ENCODE measurements around the gene CDC42SE2. TPM values are rescaled to one million over a fixed set of nuclear protein-coding genes. Genes with fewer than 3 reads are reported as not detected.

The CDC42SE2 gene
- total RNA-seq, 2 donors from 2014 or later = 51.0 to 63.5 TPM

DNA sequence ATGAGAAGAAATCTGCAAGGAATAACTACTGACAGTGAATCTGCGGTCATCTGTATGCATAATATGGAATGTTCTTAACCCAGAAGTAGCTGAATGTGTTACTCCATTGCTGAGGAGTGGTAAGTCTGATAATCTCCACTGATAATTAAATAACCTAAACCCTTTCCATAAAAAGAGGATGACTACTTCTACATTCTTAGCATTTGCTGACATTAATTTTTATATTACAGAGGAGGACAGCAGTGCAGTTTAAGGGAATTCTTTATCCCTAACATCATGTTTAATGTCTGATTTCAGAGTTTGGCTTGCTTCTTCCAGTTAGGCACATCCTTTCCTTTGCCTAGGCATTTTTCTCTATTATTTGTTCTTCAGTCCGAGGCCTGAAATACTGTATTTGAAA, 52.2 kb downstream of the CDC42SE2 start:
- no peak overlapping the region for H3K4me3 ChIP-seq
- TF ChIP-seq, protein P1, sequence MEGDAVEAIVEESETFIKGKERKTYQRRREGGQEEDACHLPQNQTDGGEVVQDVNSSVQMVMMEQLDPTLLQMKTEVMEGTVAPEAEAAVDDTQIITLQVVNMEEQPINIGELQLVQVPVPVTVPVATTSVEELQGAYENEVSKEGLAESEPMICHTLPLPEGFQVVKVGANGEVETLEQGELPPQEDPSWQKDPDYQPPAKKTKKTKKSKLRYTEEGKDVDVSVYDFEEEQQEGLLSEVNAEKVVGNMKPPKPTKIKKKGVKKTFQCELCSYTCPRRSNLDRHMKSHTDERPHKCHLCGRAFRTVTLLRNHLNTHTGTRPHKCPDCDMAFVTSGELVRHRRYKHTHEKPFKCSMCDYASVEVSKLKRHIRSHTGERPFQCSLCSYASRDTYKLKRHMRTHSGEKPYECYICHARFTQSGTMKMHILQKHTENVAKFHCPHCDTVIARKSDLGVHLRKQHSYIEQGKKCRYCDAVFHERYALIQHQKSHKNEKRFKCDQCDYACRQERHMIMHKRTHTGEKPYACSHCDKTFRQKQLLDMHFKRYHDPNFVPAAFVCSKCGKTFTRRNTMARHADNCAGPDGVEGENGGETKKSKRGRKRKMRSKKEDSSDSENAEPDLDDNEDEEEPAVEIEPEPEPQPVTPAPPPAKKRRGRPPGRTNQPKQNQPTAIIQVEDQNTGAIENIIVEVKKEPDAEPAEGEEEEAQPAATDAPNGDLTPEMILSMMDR (IDR thresholded peaks at IDR 0.05) = no peak
- TF ChIP-seq POLR2A (IDR thresholded peaks at IDR 0.05) (no peak), POLR2AphosphoS5 (IDR thresholded peaks at IDR 0.05) (no peak)
- H3K27me3 ChIP-seq (replicated peaks; ENCODE audit: insufficient read depth) = no peaks in the 10 kb centered on the region
- H3K9me3 ChIP-seq = no peaks in the 10 kb centered on the region
- no peaks in the 10 kb centered on the region for H3K4me1 ChIP-seq (replicated peaks)
- H3K27ac ChIP-seq = no peak overlapping the region
- H3K36me3 ChIP-seq = no peaks in the 10 kb centered on the region
- 93% methylated on average over 2 of the region's 2 CpGs for WGBS
- intact Hi-C loops (cut with DNase I) = no loop called here
- DNase-seq (ENCODE audit: low spot score) = no peak

DNA sequence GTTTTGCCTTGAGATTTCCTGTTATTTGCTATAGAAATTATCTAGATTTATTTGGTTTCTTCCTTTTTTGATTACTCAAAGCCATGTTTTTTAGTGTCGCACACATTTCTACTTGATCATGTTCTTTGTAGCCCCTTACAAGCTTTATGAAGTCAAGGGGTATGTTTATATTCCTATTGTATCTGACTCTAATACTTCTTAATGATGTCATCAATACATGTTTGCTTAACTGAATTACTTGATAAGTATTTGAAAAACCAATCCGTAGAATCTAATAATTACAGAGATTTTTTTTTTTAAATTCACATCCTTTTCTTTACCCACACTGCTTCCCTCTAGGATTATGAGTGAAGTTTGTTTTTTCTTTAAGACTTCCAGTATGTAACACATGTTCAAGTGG, 53.0 kb downstream of the CDC42SE2 start:
- DNase-seq (ENCODE audit: low spot score) = no peak
- Histone ChIP-seq H3K36me3 (no peaks in the 10 kb centered on the region), H3K27me3 (replicated peaks; ENCODE audit: insufficient read depth) (no peaks in the 10 kb centered on the region), H3K4me1 (replicated peaks) (no peaks in the 10 kb centered on the region), H3K27ac (no peak overlapping the region), H3K4me3 (no peak overlapping the region), H3K9me3 (no peaks in the 10 kb centered on the region)
- 91% methylated on average over 2 of the region's 2 CpGs for WGBS
- no peak for TF ChIP-seq POLR2A (IDR thresholded peaks at IDR 0.05)
- TF ChIP-seq, protein P1 (IDR thresholded peaks at IDR 0.05) = no peak
- TF ChIP-seq POLR2AphosphoS5 (IDR thresholded peaks at IDR 0.05) = no peak
- intact Hi-C loops (cut with DNase I) = no loop called here

DNA sequence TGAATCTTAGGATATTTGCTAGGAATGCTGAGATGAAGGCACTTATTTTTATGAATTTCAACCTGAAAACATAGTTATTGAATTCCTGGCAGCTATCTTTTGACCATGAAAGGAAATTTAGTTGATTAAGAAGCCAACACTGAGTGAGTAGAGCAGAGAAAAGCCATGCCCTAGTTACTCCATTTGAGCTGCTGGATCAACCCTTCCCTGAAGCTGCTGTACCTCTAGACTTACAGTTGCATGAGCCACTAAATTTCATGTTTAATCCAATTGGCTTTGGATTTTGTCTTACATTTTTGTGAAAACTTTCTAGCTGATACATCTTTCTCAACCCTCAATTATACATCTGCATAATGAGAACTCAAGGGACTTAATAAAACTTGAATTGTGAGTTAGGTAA, 54.6 kb downstream of the CDC42SE2 start:
- intact Hi-C loops (cut with DNase I) = no loop called here
- DNase-seq (ENCODE audit: low spot score) = no peak
- Histone ChIP-seq H3K9me3 (no peaks in the 10 kb centered on the region), H3K27me3 (replicated peaks; ENCODE audit: insufficient read depth) (no peaks in the 10 kb centered on the region), H3K36me3 (no peaks in the 10 kb centered on the region), H3K4me3 (no peak overlapping the region), H3K4me1 (replicated peaks) (no peaks in the 10 kb centered on the region), H3K27ac (no peak overlapping the region)
- TF ChIP-seq POLR2A (IDR thresholded peaks at IDR 0.05) (no peak), POLR2AphosphoS5 (IDR thresholded peaks at IDR 0.05) (no peak)
- TF ChIP-seq, protein P1 (IDR thresholded peaks at IDR 0.05) = no peak

DNA sequence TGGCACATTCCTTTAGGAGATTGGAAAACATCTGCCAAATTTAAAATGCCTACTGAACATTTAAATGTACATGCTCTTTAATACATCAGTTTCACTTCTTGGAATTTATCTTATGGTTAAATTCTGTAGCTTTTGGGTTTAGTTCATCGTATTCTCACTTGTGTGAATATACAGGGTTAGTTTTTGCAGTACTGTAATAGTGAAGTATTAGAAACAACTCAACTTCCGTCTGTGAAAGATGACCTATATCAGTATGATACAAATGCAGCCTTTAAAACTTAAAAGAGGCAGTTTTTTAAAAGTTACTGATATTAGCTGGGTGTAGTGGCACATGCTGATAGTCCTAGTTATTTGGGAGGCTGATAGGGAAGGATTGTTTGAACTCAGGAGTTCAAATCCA, 57.2 kb downstream of the CDC42SE2 start:
- Histone ChIP-seq H3K36me3 (no peaks in the 10 kb centered on the region), H3K4me3 (no peak overlapping the region), H3K4me1 (replicated peaks) (no peaks in the 10 kb centered on the region), H3K27ac (no peak overlapping the region), H3K27me3 (replicated peaks; ENCODE audit: insufficient read depth) (no peaks in the 10 kb centered on the region), H3K9me3 (no peaks in the 10 kb centered on the region)
- intact Hi-C loops (cut with DNase I) = no loop called here
- 50% methylated on average over 2 of the region's 2 CpGs for WGBS
- no peak for TF ChIP-seq POLR2AphosphoS5 (IDR thresholded peaks at IDR 0.05)
- TF ChIP-seq, protein P1 (IDR thresholded peaks at IDR 0.05) = no peak
- TF ChIP-seq POLR2A (IDR thresholded peaks at IDR 0.05) = no peak
- DNase-seq (ENCODE audit: low spot score) = no peak

DNA sequence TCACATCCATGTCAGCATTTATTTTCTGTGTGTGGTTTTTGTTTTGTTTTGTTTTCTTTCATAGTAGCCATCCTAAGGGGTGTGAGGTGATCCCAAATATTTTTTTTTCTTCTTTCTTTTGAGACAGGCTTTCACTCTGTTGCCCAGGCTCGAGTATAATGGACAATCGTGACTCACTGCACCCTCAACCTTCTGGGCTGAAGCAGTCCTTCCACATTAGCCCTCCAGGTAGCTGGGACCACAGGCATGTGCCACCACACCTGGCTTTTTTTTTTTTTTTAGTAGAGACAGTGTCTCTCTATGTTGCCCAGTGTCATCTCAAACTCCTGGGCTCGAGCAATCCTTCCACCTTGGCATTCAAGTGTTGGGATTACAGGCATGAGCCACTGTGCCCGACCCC, 59.1 kb downstream of the CDC42SE2 start:
- Histone ChIP-seq H3K4me3 (no peak overlapping the region), H3K27me3 (replicated peaks; ENCODE audit: insufficient read depth) (no peaks in the 10 kb centered on the region), H3K36me3 (no peaks in the 10 kb centered on the region), H3K9me3 (no peaks in the 10 kb centered on the region), H3K4me1 (replicated peaks) (no peaks in the 10 kb centered on the region), H3K27ac (no peak overlapping the region)
- no peak for DNase-seq (ENCODE audit: low spot score)
- 88% methylated on average over 4 of the region's 4 CpGs for WGBS
- TF ChIP-seq, protein P1 (IDR thresholded peaks at IDR 0.05) = no peak
- TF ChIP-seq POLR2A (IDR thresholded peaks at IDR 0.05) (no peak), POLR2AphosphoS5 (IDR thresholded peaks at IDR 0.05) (no peak)
- intact Hi-C loops (cut with DNase I) = no loop called here
